Limb (tissue), 2 donors: ENCODE results near the gene MYO7B.

ENCODE experiments used
- DNase-seq, 2 donors: peaks; one replicate each; pipeline ENCODE4 v3.0.0-alpha.2; 2016; ENCODE audit errors: extremely low spot score in 2 of 2

Gene MYO7B

DNA sequence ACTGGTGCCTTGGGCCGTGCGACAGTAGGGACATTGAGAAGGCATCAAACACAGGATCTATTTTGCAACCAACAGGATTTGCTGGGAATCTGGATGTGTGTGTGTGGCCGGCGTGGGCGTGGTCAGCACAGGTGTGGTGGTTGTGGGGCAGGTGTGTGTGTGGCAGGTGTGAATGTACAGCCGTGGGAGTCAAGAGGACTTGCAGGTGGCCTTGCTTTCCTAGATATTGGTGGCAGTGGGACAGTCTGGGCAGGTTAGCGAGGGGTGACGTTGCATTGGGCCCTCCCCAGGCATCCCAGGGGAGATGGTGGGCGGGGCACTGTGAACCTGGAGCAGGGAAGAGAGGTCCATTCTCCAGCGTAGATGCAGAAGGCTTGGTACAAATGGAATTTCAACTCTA is 143.0 kb downstream of the MYO7B start:
- no peak for DNase-seq

DNA sequence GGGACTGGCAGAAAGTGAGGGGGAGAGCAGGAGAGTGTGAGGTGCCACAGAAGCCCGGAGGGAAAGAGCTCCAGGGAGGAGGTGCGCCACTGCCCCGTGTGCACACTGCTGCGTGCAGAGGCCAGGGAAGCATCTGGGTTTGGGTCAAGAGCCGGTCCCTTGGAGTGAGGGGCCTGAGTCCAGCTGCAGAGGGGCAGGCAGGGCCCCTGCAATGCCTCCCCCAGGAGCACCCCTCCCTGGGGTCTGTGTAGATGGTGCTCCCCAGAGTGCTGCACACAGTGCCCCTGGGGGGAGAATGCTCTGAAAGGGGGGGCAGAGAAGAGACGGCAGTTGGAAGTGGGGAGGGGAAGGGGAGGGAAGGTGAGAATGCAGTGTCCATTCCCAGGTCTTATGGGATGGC is 143.5 kb downstream of the MYO7B start:
- DNase-seq = no peak

- no peak for DNase-seq
These were observed 144.3 kb downstream of the MYO7B start for GRCh38 chr2:127679680-127680361.

- no peak for DNase-seq
These were observed 145.3 kb downstream of the MYO7B start for GRCh38 chr2:127680706-127681287.

- DNase-seq = no peak
These were observed 145.9 kb downstream of the MYO7B start for GRCh38 chr2:127681288-127681804.

DNA sequence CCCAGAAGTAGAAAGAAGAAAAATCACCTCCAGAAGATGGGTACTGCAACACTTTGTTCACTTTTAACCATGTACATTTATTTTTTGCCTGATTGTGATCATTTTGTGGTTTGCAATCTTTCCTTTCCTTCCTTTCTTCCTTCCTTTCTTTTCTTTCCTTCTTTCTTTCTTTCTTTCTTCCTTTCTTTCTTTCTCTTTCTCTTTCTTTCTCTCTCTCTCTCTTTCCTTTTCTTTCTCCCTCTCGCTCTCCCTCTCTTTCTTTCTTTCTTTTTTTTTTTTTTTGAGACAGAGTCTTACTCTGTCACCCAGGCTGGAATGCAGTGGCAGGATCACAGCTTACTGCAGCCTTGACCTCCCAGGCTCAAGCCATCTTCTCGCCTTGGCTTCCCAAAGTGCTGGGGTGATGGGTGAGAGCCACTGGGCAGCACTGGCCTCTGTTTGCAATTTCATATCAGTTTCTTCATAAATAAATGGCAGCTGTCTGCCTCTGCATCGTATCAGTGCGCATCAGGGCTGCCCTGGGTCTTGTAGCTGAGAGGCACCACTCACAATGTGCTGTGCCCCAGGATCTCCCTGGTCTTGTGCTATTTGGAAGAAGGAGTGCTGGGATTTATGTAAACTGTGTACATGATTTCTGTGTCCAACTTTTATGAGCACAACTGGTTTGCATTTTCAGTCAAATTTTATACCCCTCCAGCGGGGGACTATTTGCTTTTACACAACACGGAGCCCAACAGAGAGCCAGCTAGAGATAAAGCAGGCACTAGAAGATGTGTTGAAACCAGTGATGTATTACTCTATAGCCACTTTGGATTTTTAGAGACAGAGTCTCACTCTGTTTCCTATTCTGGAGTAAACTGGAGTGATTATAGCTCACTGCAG is 146.7 kb downstream of the MYO7B start:
- DNase-seq = no peak

DNA sequence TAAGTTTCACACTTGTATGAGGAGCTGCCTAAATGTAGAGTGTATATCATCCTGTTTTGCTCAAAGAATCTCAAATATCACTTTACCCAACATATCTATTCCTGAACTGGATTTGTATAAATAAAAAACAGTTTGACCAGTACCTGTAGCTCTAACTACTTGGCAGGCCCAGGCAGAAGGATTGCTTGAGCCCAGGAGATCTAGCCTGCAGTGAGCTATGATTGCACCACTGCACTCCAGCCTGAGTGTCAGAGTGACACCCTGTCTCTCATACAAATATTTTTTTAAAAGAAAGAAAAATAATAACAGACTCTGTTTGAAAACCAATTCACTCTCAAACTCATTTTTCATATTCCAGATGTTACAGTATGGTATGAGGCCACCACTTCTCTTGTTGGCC is 147.6 kb downstream of the MYO7B start:
- DNase-seq = no peak

GRCh38 chr2:127683757-127684156 is 148.3 kb downstream of the MYO7B start:
- DNase-seq = no peak

GRCh38 chr2:127685410-127686080 is 150.1 kb downstream of the MYO7B start:
- DNase-seq = no peak
